Stimulated activated CD4-positive, alpha-beta T cell treated with anti-CD3 and anti-CD28 coated beads, TNF-alpha, amount 100 ng/mL, for 24 hours (primary cell): ENCODE data around the gene SIGLEC10.

Source experiments
- DNase-seq, 3 experiments: peaks; one replicate each; pipeline ENCODE4 v3.0.0-alpha.2; 2020; ENCODE audit warnings: low read depth in 3 of 3

The SIGLEC10 gene

GRCh38 chr19:51366389-51367254, 50.8 kb downstream of the SIGLEC10 start:
- DNase-seq, result peak; percentile 87 to 96 (median 89)

- DNase-seq, result no peak
These were observed 51.5 kb downstream of the SIGLEC10 start, which contains the start of gene ETFB for GRCh38 chr19:51365965-51366388. Gene ETFB (minus strand): TSS chr19:51366388. CDS start chr19:51366326, 62 bp downstream.

- no peak for DNase-seq
These were observed 52.1 kb downstream of the SIGLEC10 start for GRCh38 chr19:51365211-51365964.

- DNase-seq, result no peak
These were observed 53.0 kb downstream of the SIGLEC10 start for GRCh38 chr19:51364200-51365106.

GRCh38 chr19:51361239-51361638, 56.2 kb downstream of the SIGLEC10 start:
- no peak for DNase-seq
